GM21737 (cell line): ENCODE measurements around the gene SULT1C4.
"Not testable (repeated sequence)": the region's sequence is repeated elsewhere in the genome, so short reads cannot be mapped to it uniquely, and the experiment has no call there.

ENCODE experiments used
- ATAC-seq: cut with Tn5 transposase; IDR thresholded peaks from one replicate; pipeline ENCODE4 v1.9.1; 2021; ENCODE audit warnings: mild to moderate bottlenecking, moderate library complexity; ENCODE audit not compliant: unreplicated experiment

The SULT1C4 gene

GRCh38 chr2:108412995-108413710, 35.4 kb downstream of the SULT1C4 start:
- no peak for ATAC-seq

DNA sequence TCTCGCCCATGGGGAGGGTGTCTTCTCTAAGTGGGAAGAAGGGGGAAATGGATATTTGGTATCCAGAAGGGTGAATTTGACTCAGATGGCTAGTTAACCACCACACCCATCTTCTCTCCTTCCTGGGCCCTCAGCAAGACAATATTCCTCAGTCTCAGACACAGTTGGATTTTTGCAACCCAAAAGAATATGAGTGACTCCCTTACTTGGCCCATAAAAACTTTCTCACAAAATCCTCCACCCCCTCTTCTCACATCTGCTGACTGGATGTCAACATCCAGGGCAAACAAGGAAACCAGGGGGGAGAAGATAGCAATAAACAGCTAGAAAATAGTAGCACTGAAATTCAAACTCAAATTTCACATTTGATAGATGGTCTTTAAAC, 35.9 kb downstream of the SULT1C4 start:
- ATAC-seq = no peak

DNA sequence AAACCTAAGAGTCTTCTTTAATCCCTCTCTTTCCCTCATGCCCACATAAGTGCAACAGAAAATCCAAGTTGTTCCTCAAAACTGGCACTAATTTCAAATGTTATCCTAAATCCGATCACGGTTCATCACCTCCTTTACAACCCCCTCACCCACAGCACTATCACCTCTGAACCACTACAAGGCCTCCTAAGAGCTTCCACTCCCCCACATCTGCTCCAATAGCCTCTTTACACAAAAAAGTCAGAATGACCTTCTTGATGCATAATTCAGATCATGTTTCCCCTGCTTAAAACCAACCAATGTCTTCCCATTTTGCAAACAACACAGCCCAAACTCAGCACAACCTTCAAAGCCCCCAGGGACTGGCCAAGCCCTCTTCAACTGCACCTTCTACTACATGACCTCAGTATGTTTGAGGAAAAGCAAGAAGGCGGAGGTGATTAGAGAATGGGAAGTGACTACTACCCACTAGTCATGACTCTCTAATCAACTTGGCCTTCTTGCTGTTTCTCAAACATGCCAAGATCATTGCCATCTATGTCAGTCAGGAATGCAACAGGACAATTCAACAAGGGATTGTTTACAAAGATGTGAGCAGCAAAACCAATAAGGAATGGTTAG, 36.6 kb downstream of the SULT1C4 start:
- no peak for ATAC-seq

DNA sequence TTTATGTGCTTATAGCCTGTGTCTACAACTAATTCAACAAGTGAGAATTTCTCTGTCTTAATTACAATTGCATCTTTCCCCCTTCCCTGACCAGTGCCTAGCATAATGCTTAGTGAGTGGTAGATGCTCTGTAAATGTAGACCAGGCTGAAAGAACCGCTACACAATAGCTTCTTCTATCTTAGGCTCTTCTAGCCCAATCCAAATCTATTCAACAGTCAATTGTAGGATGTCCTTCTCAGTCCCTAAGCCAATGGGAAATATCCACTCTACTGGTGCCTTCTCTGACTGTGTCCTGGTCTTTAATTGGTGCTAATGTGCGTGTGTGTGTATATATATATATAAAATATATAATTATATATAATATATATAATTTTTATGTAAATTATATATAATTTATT, 37.2 kb downstream of the SULT1C4 start:
- ATAC-seq = no peak

DNA sequence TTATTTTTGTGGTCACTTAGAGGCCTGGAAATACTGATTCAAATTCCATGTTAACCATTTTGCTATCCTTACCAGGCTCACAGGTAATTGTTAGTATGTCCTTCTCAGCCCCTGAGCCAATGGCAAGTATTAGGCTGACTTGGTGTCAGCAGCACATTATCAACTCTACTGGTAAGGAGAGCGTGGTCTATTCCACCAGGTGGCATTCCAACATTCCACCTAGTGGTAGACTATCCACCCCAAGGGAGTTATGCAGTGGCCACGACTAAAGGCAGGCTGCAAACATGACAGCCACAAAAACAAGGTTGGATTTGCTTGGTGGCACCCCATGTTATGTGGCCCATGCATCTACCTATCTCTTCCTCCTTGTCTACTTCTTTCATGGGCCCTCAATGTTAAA, 39.5 kb downstream of the SULT1C4 start:
- ATAC-seq = no peak

GRCh38 chr2:108418416-108418815, 40.7 kb downstream of the SULT1C4 start:
- no peak for ATAC-seq

GRCh38 chr2:108423067-108423466, 45.3 kb downstream of the SULT1C4 start:
- no peak for ATAC-seq

DNA sequence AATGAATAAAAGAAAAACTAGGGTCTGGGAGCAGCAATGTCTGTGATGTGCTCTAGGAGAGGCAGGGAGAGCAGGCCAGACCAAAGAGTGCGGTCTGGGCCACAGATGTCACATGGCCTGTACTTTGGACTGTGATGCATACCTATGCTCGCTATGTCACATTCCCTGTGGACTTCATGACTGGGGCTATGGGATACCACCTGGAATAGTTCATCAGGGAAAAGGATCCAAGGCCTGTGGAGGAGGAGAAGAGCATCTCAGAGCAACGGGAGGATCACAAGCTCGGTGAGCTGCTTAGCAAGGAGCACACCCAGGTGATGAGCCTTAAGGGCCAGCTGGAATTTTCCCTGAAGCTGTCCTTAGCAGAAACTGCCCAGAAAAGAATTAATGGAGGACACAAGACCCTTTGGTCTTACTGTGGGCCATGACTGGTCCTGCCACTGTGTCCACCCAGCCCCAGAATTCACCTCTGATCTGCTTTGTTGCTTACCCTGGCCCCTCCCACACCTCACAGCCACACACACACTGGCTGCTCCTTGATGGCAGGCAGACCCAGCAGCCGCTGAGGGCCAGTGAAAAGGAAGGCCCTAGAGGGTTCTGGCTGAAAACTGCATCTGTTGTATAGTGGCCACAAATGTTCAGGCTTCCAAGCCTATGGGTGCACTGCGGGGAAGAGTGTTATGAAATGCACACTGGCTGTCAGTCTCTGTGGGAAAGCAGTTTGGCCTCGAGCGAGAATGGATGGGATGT, 45.9 kb downstream of the SULT1C4 start:
- ATAC-seq = no peak

DNA sequence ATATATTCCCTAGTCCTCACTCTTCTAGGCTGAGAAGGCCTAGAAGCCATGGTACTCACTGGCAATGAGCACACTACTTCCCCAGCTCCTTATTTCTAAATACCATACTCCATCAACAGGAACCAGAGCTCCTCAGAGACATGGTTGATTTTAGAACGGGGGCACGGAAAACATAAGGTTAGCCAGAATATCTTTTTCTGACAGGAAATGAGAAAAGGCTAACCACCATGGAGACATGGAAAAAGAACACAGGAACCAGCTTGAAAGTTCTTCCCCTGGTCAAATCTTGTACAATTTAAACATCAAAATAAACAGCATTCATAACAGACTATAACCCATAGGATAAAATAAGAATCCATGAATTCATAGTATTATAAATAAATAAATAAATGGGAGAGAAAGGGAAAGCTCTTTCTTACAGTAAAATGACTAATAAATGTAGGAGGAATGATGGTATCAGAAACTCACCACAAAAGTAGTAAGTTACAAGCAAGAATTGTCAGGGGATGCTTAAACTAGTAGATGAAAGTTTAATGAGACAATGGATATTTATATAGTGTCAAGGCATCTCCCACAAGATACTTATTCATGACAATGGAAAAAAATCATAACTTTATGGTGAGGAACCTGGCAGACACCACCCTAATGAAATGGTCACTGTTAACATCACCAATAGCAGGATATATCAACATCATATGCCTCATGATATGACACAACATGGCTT, 50.7 kb downstream of the SULT1C4 start:
- ATAC-seq = no peak

DNA sequence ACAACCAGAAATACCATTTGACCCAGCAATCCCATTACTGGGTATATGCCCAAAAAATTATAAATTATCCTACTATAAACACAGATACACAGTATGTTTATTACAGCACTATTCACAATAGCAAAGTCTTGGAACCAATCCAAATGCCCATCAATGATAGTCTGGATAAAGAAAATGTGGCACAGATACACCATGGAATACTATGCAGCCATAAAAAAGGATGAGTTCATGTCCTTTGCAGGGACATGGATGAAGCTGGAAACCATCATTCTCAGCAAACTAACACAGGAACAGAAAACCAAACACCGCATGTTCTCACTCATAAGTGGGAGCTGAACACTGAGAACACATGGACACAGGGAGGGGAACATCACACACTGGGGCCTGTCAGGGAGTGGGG, 57.8 kb downstream of the SULT1C4 start:
- not testable (repeated sequence) for ATAC-seq

GRCh38 chr2:108436976-108437375, 59.2 kb downstream of the SULT1C4 start:
- no peak for ATAC-seq
